ENCODE data around the gene COL4A5. TPM values are rescaled to one million over a fixed set of nuclear protein-coding genes. Genes with fewer than 3 reads are reported as not detected.

COL4A5 gene
- total RNA-seq, 1 donor from 2014 or later, result 26.6 TPM

- intact Hi-C loops (cut with DNase I), result no loop called here
- H3K9me3 ChIP-seq, result no peaks in the 10 kb centered on the region
- no peak overlapping the region for H3K4me3 ChIP-seq
- H3K27me3 ChIP-seq, result peaks cover 34% of the 10 kb centered on the region
- no peak for ATAC-seq
- DNase-seq, result no peak
- TF ChIP-seq, protein P1, sequence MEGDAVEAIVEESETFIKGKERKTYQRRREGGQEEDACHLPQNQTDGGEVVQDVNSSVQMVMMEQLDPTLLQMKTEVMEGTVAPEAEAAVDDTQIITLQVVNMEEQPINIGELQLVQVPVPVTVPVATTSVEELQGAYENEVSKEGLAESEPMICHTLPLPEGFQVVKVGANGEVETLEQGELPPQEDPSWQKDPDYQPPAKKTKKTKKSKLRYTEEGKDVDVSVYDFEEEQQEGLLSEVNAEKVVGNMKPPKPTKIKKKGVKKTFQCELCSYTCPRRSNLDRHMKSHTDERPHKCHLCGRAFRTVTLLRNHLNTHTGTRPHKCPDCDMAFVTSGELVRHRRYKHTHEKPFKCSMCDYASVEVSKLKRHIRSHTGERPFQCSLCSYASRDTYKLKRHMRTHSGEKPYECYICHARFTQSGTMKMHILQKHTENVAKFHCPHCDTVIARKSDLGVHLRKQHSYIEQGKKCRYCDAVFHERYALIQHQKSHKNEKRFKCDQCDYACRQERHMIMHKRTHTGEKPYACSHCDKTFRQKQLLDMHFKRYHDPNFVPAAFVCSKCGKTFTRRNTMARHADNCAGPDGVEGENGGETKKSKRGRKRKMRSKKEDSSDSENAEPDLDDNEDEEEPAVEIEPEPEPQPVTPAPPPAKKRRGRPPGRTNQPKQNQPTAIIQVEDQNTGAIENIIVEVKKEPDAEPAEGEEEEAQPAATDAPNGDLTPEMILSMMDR (IDR thresholded peaks at IDR 0.05), result no peak
- no peaks in the 10 kb centered on the region for H3K36me3 ChIP-seq
- no peaks in the 10 kb centered on the region for H3K4me1 ChIP-seq
- no peak overlapping the region for H3K27ac ChIP-seq
These were observed 298.1 kb downstream of the COL4A5 start for GRCh38 chrX:108737754-108738153.

DNA sequence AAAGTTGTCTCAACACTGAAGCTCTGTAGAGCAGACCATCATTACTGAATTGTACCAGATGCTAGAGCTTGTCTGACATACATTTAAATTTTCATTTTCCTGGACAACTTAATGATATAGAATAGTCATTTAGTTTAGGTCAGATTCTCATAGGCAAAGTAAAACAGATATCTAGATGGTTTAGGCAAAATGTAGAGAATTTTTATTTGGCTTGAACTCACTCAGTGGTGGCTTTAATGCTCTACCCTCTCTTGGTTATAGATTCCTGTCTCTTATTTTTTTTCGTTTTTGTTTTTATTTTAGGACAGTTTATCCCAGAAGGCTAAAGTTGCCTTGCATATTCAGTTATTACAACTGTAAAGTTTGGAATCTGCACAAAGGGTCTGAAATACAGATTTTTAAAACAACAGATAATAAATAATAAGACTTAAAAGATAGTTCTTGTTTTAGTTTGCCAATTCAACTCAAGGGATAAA is 300.7 kb downstream of the COL4A5 start:
- Histone ChIP-seq H3K27ac (no peak overlapping the region), H3K4me3 (no peak overlapping the region), H3K27me3 (peaks cover 21% of the 10 kb centered on the region), H3K36me3 (no peaks in the 10 kb centered on the region), H3K4me1 (no peaks in the 10 kb centered on the region), H3K9me3 (no peaks in the 10 kb centered on the region)
- no peak for DNase-seq
- TF ChIP-seq, protein P1 (IDR thresholded peaks at IDR 0.05), result no peak
- no peak for ATAC-seq
- intact Hi-C loops (cut with DNase I), result no loop called here

Other genes with a start within 250 kb of the COL4A5 start
- gene COL4A6, start 1.4 kb upstream of the COL4A5 start, total RNA-seq, result 1.8 TPM